Stimulated activated CD4-positive, alpha-beta T cell treated with anti-CD3 and anti-CD28 coated beads, Interleukin-15, amount 100 ng/mL, for 48 hours (primary cell): Measurements from ENCODE around the gene USP24.

ENCODE experiments used
- DNase-seq, 2 donors: peaks; one replicate each; pipeline ENCODE4 v3.0.0-alpha.2; 2020; ENCODE audit warnings: low read depth in 2 of 2

USP24 gene

DNA sequence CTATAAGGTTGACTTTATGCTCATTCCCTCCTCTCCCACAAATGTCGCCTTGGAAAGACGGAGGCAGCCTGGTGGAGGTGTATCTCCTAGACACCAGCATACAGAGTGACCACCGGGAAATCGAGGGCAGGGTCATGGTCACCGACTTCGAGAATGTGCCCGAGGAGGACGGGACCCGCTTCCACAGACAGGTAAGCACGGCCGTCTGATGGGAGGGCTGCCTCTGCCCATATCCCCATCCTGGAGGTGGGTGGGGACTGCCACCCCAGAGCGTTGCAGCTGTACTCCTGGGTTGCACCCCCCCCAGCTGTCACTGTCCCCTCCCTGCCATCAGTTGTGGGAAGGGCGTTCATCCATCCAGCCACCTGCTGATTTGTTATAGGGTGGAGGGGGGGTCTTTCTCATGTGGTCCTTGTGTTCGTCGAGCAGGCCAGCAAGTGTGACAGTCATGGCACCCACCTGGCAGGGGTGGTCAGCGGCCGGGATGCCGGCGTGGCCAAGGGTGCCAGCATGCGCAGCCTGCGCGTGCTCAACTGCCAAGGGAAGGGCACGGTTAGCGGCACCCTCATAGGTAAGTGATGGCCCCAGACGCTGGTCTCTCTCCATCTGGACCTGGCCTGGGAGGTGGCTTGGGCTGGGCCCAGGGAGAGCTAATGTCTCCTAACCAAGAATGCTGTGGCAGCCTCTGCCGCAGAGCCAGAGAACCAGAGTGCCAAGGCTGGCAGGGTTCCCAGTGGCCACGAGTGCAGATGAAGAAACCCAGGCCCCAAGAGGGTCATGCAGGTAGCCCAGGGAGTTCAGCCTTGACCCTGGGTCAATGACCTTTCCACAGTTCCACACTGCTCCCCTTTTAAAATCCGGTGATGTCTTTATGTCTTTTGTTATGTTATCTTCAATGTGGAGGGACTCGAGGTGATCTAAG lies 162.7 kb downstream of the USP24 start:
- no peak for DNase-seq

DNA sequence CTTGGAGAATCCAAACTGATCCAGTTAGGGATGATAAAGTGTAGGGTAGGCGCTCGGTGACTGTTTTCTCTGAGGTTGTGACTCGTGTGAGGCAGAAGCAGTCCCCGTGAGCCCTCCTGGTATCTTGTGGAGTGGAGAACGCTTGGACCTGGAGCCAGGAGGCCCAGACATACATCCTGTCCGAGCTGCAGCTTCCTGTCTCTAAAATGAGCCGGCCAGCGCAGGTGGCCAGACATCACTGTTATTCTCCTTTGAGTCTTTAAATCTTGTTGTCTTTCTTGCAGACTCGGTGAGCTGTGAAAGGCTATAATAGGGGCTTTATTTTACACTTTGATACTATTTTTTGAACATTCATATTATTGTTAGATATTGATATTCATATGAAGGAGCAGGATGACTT lies 163.5 kb downstream of the USP24 start:
- DNase-seq: no peak

DNA sequence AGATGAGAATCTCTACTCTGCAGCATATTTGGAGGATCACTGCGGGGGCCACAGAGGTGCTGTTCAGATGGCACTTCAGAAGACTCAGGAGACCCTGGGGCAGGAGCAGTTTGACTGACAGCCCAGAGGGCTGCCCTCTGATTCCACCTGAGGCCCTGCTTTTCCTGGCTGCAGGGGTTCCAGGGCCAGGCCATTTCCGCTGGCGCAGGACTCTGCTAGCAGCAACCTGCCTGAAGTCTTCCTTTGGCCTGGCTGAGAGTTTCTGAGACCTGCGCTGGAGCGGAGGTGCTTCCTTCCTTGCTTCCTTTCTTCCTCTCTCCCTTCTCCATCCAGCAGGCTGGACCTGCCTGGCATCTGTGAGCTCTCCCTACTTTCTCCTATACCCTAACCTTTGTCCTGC lies 164.0 kb downstream of the USP24 start:
- DNase-seq: no peak

DNA sequence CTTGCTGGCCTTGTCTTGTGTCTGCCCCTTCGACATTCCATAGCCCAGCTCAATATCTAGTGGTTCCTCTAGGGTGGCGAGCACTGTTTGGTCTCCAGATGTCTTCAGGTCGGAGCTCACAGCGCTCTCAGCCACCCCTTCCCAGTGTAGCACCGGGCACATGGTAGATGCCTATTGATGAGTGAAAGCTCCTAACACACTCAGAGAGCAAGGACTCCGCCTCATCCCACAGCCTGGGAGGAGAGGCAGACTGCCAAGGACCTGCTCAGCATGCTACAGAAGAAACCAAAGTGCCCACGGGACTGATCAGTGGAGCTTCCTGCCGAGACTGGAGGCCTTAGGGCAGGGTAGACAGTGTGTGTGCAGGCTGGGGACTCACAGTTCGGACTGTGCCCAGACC lies 164.9 kb downstream of the USP24 start:
- DNase-seq: no peak

DNA sequence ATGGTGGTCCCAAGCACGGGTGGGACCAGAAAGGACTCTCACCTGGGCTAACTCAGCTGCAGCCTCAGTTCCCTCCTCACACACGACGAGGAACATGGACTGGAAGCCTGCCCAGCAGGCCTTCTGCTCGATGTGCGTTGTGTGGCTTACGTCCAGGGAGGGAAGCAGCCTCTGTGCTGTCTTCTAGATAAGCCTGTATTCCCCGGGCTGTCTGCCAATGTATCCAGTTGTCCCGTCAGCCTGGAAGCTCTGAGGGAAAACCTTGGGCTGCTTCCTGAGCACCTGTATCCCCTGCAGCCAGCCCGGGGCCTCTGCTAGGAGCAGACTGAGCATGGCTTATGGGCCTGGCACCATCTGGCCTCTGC lies 165.3 kb downstream of the USP24 start:
- DNase-seq: no peak

DNA sequence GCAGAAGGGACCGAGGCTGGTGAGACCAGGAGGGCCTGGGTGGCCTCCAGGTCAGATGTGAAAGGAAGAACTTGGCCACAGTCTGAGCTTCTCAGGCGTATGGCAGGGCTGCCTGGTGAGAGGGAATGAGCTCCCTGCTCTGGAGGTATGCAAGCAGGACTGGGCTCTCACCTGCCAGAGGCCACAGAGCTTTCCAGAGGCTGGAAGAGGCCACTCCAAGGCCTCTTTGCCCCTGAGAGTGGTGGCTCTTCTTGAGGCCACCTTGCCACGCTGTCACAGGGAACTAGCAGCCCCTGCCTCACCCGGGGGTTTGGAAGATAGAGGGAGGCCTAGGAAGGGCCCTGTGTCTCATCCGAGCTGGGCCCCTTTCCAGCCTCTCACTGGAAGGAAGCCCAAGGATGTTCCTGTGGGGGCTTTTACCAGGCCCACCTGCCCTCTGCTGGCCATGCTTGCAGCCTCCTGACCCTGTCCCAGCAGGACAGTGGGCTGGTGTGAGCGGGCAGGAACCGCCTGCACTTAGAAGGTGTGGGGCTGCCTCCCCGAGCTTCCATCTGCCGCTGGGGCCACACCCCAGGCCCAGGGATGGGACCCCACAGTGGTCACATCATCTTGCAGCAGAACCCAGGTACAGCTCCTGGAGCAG lies 165.8 kb downstream of the USP24 start:
- no peak for DNase-seq

DNA sequence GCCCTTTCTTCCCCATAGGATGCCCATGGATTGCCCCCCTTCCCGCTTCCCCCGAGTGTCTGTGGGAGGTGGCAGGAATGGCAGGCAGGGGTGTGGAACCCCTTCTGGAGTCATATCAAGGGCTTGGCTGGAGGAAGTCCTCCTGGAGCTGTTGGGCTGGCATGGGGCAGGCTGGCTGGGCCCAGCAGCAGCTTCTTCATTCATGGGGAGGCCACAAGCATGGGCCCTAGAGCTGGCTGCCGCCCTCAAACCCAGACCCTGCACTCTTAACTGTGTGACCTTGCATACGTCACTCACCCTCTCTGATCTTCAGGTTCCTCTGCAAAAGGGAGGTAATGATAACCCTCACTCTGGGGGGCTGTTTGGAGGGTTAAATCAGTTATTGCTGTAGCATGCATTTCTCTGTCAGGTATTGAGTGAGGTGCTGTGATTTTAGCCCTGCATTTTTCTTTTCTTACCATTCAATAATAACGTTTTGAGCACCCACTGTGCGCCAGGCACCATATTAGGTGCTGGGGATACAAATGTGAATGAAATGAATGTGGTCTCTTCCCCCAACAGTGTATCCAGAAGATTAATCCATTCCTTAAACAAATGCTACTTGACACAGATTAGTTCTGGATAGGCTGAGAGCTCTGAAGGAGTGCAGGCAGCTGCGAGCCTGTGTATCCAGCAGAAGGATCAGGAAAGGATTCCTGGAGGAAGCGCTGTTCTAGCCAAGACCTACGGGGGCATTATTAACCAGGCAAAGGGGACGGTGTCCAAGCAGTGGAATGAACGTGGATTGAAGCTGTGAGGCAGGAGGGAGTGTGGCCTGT lies 166.5 kb downstream of the USP24 start:
- no peak for DNase-seq

DNA sequence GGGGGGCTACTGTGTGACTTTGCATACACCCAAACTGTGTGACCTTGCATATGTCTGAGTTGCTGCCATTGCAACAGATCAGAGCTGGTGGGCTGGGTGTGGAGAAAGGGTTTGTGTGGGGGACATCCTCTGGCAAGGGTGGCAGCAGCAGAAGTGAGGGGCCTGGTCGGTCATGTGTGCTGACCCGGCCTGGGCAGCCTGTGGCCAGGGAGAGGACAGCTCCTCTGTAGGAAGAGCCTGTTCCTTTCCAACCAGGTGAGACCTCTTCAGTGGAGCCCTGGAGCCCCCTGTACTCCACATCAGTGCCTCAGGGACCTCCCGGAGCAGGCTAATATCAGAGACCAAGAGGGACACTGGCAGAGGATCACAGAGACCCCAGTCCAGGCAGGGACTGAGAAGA lies 167.6 kb downstream of the USP24 start:
- no peak for DNase-seq

DNA sequence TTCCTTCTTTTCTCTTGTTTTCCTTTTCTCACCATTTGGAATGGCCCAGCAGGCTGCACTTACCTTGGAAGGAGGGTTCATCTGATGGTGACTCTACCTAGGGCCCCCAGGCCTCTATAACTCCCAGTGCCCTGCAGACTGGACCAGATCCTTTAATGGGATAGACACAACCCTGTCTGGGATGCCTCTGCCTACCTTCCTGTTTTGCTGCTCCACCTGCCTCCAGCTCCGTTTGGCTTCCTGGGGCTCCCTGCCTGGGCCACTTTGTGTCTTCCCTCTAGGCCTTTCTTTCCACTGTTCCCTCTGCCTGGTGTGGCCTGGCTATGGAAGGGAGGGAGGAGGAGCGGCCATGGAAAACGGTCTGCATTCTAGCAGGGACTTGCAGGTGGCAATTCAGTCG lies 168.3 kb downstream of the USP24 start:
- DNase-seq: no peak

DNA sequence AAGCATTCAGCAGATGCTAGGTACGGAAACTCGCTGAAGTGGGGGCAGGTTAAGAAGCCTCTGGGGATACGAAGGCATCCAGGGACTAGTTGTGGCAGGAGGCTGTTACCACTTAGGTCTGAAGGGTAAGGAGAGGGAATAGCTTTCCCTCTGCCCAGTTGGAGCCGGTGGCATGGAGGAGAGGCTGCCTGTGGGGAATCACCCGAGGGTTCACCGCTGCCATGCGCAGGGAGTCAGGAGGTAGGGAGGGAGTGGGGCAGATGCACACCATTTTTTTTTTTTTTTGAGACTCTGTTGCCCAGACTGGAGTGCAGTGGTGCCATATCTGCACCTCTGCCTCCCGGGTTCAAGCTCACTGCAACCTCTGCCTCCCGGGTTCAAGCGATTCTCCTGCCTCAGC lies 169.7 kb downstream of the USP24 start:
- DNase-seq: no peak

DNA sequence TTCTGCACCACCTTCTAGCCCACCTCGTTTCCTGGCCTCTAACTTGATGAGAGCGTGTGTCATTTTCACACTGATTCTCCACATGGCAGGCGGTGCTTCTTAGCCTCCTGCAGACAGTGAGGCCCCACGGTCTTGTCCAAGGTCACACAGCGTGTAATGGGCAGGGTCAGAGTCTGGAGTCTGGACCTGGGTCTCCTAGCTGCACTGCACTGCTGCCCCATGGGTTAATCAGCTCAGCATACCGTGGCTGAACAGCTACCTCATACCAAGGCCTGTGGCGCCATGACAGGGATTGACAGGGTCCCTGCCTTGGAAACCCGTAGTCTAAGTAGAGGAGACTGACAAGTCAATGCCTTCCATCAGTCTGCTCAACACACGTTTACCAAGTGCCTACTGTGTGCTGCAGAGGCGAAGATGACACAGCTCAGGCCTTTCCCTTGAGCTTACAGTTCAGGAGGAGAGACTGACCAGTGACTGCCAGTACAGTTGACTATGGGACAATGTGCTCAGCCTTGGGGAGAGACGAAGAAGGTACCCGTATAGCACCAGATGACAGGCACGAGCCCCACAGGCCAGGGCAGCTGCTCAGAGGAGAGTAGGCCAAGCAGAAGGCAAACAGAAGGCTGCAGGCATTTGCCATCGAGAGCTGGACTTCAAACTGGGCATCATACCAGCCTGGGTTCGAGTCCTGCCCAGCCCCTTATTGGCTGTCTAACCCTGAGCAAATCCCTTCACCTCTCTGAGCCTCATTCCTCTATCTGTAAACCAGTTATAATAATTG lies 170.4 kb downstream of the USP24 start:
- no peak for DNase-seq

DNA sequence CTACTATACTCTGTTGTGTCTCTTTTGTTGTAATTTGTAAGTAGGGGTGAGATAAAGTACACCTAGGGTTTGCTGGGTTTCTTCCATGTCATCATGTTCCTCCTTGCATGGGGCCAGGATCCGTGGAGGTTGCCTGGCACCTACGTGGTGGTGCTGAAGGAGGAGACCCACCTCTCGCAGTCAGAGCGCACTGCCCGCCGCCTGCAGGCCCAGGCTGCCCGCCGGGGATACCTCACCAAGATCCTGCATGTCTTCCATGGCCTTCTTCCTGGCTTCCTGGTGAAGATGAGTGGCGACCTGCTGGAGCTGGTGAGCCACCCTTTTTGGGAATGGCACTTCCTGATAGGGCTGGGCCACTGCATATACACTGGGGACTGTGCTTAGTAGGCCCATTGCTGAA lies 171.4 kb downstream of the USP24 start:
- no peak for DNase-seq

DNA sequence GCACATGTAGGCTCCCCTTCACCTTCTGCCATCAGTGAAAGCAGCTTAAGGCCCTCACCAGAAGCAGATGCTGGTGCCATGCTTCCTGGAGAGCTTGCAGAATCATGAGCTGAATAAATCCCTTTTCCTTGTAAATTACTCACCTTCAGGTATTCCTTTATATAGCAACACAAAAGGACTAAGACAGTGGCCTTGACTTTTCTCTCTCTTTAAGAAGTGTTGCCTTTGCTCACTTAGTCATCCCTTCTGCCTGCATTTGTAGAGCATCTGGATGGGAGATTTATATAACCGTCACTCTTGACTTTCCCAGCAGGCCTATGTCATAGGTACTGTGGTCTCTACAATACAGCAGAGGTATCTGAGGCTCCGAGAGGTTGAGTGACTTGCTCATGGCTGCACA lies 172.2 kb downstream of the USP24 start:
- no peak for DNase-seq

DNA sequence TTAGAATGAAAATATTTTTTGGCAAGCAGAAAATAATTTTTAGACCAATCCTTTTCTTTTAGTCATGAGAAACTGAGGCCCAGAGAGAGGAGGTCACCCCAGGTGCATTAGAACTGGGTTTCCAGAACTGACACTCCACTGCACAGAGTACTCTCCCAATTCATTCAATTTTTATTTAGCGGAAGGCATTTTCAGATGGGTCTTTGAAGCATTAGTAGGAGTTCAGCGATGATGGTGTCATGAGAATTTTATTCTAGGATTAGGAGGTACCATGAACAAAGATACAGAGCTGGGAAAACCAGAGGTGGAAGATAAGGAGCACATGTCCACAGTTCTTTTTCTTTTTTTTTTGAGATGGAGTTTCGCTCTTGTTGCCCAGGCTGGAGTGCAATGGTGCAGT lies 173.6 kb downstream of the USP24 start:
- no peak for DNase-seq

DNA sequence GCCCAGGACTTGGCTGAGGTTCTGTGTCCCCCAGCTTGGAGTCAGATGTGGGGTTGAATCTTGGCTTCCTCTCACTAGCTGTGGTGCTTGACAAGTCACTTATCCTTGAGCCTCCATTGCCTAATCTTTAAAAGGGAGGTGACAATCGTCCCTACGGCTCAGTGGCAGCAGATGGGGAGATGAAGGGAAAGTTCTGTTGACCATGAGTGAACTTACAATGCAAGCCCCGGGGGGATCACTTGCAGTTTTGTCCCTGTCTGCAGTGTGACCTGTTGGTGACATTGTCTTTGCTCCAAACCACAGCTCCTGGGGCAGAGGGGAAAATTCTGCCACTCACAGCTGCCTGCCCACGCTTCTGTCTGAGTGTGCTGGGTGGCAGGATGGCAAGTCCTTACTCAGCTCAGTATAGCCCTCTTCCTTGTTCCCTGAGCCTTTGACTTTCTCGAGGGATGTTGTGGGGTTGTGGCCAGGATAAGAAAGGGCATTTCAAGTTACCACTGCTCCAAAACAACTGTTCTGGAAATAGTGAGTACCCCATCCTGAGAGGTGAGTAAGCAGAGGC lies 174.2 kb downstream of the USP24 start:
- no peak for DNase-seq

DNA sequence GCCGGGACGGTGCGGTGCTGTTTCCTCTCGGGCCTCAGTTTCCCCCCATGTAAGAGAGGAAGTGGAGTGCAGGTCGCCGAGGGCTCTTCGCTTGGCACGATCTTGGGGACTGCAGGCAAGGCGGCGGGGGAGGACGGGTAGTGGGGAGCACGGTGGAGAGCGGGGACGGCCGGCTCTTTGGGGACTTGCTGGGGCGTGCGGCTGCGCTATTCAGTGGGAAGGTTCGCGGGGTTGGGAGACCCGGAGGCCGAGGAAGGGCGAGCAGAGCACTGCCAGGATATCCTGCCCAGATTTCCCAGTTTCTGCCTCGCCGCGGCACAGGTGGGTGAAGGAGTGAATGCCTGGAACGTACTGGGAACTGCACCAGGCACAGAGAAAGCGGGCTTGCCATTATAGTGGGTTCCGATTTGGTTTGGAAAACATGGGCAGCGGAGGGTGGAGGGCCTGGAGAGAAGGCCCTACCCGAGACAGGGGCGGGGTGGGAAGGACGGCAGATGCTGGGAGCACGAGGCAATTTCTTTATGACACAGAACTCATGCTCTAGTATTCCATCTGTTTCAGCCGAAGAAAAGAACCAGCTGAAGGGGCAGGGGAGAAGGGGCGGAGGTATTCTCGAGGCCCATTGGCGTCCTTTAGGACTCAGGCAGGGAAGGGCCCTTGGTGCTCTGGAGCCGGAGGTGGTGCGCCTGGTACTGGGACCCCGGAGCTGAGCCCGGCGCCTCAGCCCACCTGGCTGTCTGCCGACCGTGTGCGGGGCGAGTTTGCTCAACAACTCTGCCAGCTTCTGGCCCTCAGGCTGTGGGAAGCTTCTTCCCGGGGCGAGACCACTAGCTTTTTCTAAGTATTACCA lies 174.9 kb downstream of the USP24 start:
- no peak for DNase-seq

DNA sequence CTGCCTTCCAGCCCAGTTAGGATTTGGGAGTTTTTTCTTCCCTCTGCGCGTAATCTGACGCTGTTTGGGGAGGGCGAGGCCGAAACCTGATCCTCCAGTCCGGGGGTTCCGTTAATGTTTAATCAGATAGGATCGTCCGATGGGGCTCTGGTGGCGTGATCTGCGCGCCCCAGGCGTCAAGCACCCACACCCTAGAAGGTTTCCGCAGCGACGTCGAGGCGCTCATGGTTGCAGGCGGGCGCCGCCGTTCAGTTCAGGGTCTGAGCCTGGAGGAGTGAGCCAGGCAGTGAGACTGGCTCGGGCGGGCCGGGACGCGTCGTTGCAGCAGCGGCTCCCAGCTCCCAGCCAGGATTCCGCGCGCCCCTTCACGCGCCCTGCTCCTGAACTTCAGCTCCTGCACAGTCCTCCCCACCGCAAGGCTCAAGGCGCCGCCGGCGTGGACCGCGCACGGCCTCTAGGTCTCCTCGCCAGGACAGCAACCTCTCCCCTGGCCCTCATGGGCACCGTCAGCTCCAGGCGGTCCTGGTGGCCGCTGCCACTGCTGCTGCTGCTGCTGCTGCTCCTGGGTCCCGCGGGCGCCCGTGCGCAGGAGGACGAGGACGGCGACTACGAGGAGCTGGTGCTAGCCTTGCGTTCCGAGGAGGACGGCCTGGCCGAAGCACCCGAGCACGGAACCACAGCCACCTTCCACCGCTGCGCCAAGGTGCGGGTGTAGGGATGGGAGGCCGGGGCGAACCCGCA lies 175.7 kb downstream of the USP24 start, which contains the start of gene PCSK9:
TSS of gene PCSK9 (plus strand) at position 207 of the 741 bp plus-strand sequence. CDS start at position 497, 290 bp downstream.
- no peak for DNase-seq

DNA sequence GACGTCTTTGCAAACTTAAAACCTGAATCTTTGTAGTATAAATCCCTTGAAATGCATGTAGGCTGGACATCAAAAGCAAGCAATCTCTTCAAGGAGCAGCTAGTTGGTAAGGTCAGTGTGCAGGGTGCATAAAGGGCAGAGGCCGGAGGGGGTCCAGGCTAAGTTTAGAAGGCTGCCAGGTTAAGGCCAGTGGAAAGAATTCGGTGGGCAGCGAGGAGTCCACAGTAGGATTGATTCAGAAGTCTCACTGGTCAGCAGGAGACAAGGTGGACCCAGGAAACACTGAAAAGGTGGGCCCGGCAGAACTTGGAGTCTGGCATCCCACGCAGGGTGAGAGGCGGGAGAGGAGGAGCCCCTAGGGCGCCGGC lies 176.2 kb downstream of the USP24 start:
- DNase-seq: no peak

DNA sequence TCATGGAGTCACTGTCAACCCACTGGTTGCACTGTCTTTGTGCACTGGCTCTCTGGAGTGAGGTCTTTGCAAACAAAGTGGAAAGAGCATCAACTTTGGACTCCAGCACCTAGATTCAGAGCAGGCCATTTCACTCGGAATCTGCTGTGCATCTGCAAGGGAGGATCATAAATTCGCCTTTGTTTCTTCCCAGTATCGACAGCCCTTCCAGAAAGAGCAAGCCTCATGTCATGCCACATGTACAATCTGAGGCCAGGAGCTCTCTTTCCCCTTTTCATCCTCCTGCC lies 176.7 kb downstream of the USP24 start:
- DNase-seq: no peak
